Kidney epithelial cell (primary cell): Measurements from ENCODE around the gene ICE1. TPM values are rescaled to one million over a fixed set of nuclear protein-coding genes. Genes with fewer than 3 reads are reported as not detected.

Source experiments
- DNase-seq: peaks from one replicate; pipeline ENCODE4 v3.0.0-alpha.2; 2010; ENCODE audit warnings: low read depth
- H3K27me3 ChIP-seq: 2 replicates; pipeline ENCODE4 v1.6.0; 2011; ENCODE audit warnings: low read length; ENCODE audit not compliant: control insufficient read depth, insufficient read depth
- H3K36me3 ChIP-seq: 2 replicates; pipeline ENCODE4 v1.5.1; 2011; ENCODE audit warnings: low read length; ENCODE audit not compliant: control insufficient read depth, insufficient read depth
- H3K4me3 ChIP-seq: 2 replicates; pipeline ENCODE4 v1.5.1; 2011; ENCODE audit warnings: low read depth, mild to moderate bottlenecking, control low read depth, low read length
- CTCF ChIP-seq: IDR thresholded peaks from 2 replicates; pipeline ENCODE4 v1.5.1; 2011; ENCODE audit warnings: mild to moderate bottlenecking, moderate library complexity, low read length, control low read depth, inconsistent platforms; ENCODE audit not compliant: insufficient read depth, poor library complexity, severe bottlenecking
- total RNA-seq: library from RNA; depleted of rRNA; stranded (reverse); fragments of >200 nt; gene quantifications from 2 replicates; pipeline ENCODE4 v1.2.3, GENCODE V29; 2015

ICE1 gene
- total RNA-seq, 1 donor from 2014 or later, result 30.5 TPM

- Histone ChIP-seq H3K4me3 (no peak overlapping the region), H3K27me3 (no peaks in the 10 kb centered on the region), H3K36me3 (no peaks in the 10 kb centered on the region)
- no peak for DNase-seq
- TF ChIP-seq CTCF, result no peak
Observed at GRCh38 chr5:5464036-5464715, 41.7 kb downstream of the ICE1 start.

GRCh38 chr5:5466227-5466626, 43.8 kb downstream of the ICE1 start:
- TF ChIP-seq CTCF, result no peak
- Histone ChIP-seq H3K36me3 (no peaks in the 10 kb centered on the region), H3K4me3 (no peak overlapping the region), H3K27me3 (no peaks in the 10 kb centered on the region)
- no peak for DNase-seq

GRCh38 chr5:5467737-5468136, 45.3 kb downstream of the ICE1 start:
- Histone ChIP-seq H3K27me3 (no peaks in the 10 kb centered on the region), H3K36me3 (no peaks in the 10 kb centered on the region), H3K4me3 (no peak overlapping the region)
- DNase-seq, result no peak
- no peak for TF ChIP-seq CTCF

GRCh38 chr5:5470933-5471332, 48.5 kb downstream of the ICE1 start:
- Histone ChIP-seq H3K27me3 (no peaks in the 10 kb centered on the region), H3K4me3 (no peak overlapping the region), H3K36me3 (no peaks in the 10 kb centered on the region)
- DNase-seq, result no peak
- no peak for TF ChIP-seq CTCF

DNA sequence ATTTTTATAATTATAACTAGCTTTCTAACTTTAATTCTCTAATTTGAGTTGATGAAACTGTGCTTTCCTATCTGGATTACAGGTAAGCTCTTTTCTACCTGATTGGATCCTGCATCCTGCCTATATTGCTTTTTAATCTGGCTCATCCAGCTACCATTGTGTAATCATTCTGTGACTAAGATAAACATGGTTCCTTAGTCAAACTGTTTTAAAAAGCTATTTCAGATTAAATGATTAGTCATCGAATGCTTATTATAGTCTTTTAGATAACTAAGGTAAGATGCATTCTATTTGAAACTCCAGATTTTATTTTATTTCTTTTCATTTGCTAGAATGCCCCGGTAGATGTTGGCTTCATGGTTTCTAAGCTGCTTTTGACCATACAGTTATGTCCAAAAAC, 50.7 kb downstream of the ICE1 start:
- Histone ChIP-seq H3K27me3 (no peaks in the 10 kb centered on the region), H3K4me3 (no peak overlapping the region), H3K36me3 (no peaks in the 10 kb centered on the region)
- no peak for DNase-seq
- TF ChIP-seq CTCF, result no peak

- no peak for DNase-seq
- H3K4me3 ChIP-seq, result no peak overlapping the region
- TF ChIP-seq CTCF, result no peak
- H3K36me3 ChIP-seq, result no peaks in the 10 kb centered on the region
- H3K27me3 ChIP-seq, result no peaks in the 10 kb centered on the region
Observed at GRCh38 chr5:5474961-5475360, 52.5 kb downstream of the ICE1 start.
